ENCODE data around the gene GRB10.

The GRB10 gene

DNA sequence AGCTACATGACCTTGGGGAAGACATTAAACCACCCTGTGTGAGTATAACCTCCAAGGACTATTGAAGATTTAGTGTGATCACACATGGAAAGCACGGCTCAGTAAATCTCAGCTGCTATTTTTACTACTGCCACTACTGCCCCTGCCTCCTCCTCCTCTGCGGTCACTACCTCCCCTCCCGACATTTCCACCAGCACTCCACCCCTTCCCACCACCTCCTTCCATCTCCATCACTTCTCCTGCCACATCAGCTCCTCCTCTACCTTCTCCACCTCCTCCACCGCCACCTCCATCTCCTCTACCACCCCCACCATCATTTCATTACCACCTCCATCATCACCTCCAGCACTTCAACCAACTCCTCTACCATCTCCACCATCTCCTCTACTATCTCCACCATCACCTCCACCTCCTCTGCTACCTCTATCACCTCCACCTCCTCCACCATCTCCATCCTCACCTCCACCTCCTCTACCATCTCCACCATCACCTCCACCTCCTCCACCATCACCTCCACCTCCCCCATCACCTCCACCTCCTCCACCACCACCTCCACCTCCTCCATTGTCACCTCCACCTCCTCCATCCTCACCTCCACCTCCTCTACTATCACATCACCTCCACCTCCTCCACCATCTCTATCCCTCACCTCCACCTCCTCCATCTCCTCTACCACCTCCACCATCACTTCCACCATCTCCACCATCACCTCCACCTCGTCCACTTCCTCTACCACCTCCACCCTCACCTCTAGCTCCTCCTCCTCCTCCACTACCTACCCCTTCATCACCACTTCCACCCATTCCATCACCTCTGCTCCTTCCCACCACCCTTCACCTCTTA lies 69.4 kb downstream of the GRB10 start:
- Histone ChIP-seq H3K9ac (ENCODE audit: low read depth, low read length) (no peak overlapping the region), H3K36me3 (ENCODE audit: insufficient read depth, low read length) (no peaks in the 10 kb centered on the region), H3K27me3 (ENCODE audit: insufficient read depth, low read length, poor library complexity) (peaks cover 4% of the 10 kb centered on the region), H2AFZ (ENCODE audit: low read depth, low read length) (no peak overlapping the region), H4K20me1 (ENCODE audit: insufficient read depth, low read length) (no peaks in the 10 kb centered on the region; the same call in 1 of the 2 replicates), H3K4me1 (ENCODE audit: insufficient read depth, low read length) (no peaks in the 10 kb centered on the region), H3K27ac (ENCODE audit: low read length) (no peak overlapping the region), H3K4me2 (ENCODE audit: insufficient read depth, low read length) (no peak overlapping the region), H3K9me3 (ENCODE audit: insufficient read depth, low read length, severe bottlenecking) (no peaks in the 10 kb centered on the region), H3K79me2 (ENCODE audit: insufficient read depth, low read length) (no peaks in the 10 kb centered on the region), H3K4me3 (ENCODE audit: low read depth in 1 of 2, low read length in 2 of 2) (no peak overlapping the region)
- ATAC-seq (ENCODE audit: insufficient read depth, low read depth) (no peak), DNase-seq (no peak)
- TF ChIP-seq, protein P1, sequence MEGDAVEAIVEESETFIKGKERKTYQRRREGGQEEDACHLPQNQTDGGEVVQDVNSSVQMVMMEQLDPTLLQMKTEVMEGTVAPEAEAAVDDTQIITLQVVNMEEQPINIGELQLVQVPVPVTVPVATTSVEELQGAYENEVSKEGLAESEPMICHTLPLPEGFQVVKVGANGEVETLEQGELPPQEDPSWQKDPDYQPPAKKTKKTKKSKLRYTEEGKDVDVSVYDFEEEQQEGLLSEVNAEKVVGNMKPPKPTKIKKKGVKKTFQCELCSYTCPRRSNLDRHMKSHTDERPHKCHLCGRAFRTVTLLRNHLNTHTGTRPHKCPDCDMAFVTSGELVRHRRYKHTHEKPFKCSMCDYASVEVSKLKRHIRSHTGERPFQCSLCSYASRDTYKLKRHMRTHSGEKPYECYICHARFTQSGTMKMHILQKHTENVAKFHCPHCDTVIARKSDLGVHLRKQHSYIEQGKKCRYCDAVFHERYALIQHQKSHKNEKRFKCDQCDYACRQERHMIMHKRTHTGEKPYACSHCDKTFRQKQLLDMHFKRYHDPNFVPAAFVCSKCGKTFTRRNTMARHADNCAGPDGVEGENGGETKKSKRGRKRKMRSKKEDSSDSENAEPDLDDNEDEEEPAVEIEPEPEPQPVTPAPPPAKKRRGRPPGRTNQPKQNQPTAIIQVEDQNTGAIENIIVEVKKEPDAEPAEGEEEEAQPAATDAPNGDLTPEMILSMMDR (IDR thresholded peaks at IDR 0.05; ENCODE audit: borderline replicate concordance, extremely low read depth, low read length, poor library complexity, severe bottlenecking) = no peak
- no peak for TF ChIP-seq EZH2 (IDR thresholded peaks at IDR 0.05; ENCODE audit: borderline replicate concordance, low read depth, low read length, severe bottlenecking)

DNA sequence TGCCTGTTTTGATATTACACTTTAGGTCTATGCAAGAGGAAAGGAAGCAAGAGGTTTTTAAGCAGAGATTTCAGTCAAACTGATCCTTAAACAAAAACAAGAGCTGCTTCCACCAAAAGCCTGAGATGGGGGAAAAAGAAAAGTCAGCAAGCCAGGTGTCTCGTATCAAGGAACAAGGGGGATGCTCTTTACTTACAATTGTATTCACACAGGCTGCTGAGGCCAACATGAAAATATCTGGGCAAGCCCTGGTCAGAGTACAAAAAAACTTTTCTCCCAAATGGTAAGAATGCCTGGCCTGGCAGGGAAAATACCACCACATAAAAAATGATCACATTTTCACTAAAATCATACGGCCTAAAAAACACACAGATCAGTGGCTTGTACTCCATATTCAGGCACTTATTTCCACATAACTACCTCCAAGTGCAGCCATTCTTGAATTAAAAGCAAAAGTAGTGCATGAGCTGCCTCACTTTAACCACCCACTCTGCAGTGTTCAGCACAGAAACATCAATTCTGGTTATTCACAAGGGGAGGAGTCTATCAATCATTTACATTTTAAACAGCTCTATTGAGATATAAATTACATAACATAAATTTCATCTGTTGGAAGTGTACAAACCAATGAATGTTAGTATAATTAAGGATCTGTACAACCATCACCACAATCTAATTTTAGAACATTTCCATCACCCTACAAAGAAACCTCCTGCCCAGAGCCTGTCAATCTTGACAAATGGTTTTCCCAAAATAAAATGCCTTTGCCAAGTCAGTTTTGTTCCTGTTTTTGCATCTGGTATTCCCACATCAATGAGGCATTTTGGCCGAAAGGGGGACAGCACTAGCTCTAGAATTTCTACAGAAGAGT lies 70.2 kb downstream of the GRB10 start:
- no peak overlapping the region for H3K9ac ChIP-seq (ENCODE audit: low read depth, low read length)
- H4K20me1 ChIP-seq (ENCODE audit: insufficient read depth, low read length) = no peaks in the 10 kb centered on the region; the same call in 1 of the 2 replicates
- H2AFZ ChIP-seq (ENCODE audit: low read depth, low read length) = no peak overlapping the region
- ATAC-seq (ENCODE audit: insufficient read depth, low read depth) = no peak
- no peaks in the 10 kb centered on the region for H3K79me2 ChIP-seq (ENCODE audit: insufficient read depth, low read length)
- H3K4me3 ChIP-seq (ENCODE audit: low read depth in 1 of 2, low read length in 2 of 2) = no peak overlapping the region
- no peaks in the 10 kb centered on the region for H3K36me3 ChIP-seq (ENCODE audit: insufficient read depth, low read length)
- no peaks in the 10 kb centered on the region for H3K9me3 ChIP-seq (ENCODE audit: insufficient read depth, low read length, severe bottlenecking)
- no peak for DNase-seq
- peaks cover 4% of the 10 kb centered on the region for H3K27me3 ChIP-seq (ENCODE audit: insufficient read depth, low read length, poor library complexity)
- H3K4me2 ChIP-seq (ENCODE audit: insufficient read depth, low read length) = no peak overlapping the region
- TF ChIP-seq, protein P1 (IDR thresholded peaks at IDR 0.05; ENCODE audit: borderline replicate concordance, extremely low read depth, low read length, poor library complexity, severe bottlenecking) = no peak
- no peak for TF ChIP-seq EZH2 (IDR thresholded peaks at IDR 0.05; ENCODE audit: borderline replicate concordance, low read depth, low read length, severe bottlenecking)
- H3K4me1 ChIP-seq (ENCODE audit: insufficient read depth, low read length) = no peaks in the 10 kb centered on the region
- H3K27ac ChIP-seq (ENCODE audit: low read length) = no peak overlapping the region

DNA sequence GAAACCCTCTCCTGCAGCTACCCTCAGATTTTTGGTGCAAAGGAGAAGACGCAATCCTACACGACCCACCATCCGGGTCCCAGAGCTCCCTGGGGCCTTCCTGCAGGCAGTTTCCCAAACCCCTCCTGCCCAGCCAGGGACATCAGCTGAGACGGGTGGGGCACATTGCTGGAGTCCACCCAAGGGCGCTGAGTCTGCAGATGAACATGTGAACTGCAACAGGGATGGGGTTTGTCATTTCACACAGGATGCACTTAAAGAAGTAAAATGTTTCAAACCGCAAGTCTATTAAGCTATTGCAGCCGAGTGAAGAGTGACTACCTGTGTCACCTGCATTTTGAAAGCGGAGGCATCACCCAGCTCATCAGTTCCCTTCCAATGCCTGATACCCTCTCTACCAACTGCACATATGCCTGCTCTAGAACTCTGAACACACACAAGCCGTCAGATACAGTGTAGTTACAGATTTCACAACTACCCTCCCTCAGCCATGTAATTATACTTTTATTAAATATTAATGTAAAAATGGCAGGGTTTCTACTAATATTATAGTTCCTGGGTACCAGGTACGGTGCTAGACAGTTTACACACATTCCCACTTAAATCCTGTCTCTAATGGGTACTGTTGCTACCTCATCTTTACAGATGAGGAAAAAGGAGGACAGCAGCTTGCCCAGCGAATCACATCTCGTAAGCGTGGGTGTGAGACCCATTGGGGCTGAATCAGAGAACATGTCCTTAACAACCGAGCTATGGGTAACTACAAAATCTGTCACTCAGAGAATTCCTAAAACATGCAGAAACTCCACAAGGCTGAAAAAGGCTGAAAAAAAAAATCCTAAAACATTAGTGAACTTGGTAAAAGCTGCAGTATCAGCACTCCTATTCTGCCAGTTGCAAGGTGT lies 71.2 kb downstream of the GRB10 start:
- Histone ChIP-seq H3K9ac (ENCODE audit: low read depth, low read length) (no peak overlapping the region), H3K4me3 (ENCODE audit: low read depth in 1 of 2, low read length in 2 of 2) (no peak overlapping the region), H2AFZ (ENCODE audit: low read depth, low read length) (no peak overlapping the region), H3K27ac (ENCODE audit: low read length) (no peak overlapping the region), H3K9me3 (ENCODE audit: insufficient read depth, low read length, severe bottlenecking) (no peaks in the 10 kb centered on the region), H3K36me3 (ENCODE audit: insufficient read depth, low read length) (no peaks in the 10 kb centered on the region), H3K79me2 (ENCODE audit: insufficient read depth, low read length) (no peaks in the 10 kb centered on the region), H3K4me1 (ENCODE audit: insufficient read depth, low read length) (no peaks in the 10 kb centered on the region), H3K27me3 (ENCODE audit: insufficient read depth, low read length, poor library complexity) (peaks cover 4% of the 10 kb centered on the region), H3K4me2 (ENCODE audit: insufficient read depth, low read length) (no peak overlapping the region), H4K20me1 (ENCODE audit: insufficient read depth, low read length) (no peaks in the 10 kb centered on the region; the same call in 1 of the 2 replicates)
- TF ChIP-seq, protein P1 (IDR thresholded peaks at IDR 0.05; ENCODE audit: borderline replicate concordance, extremely low read depth, low read length, poor library complexity, severe bottlenecking) = no peak
- DNase-seq (no peak), ATAC-seq (ENCODE audit: insufficient read depth, low read depth) (no peak)
